GM12892 (cell line): ENCODE results near the gene ANKRD11.

Experiments used
- POLR2A ChIP-seq: IDR thresholded peaks from 2 replicates; pipeline ENCODE4 v1.6.1; 2011; ENCODE audit warnings: low read depth, low read length, control low read depth
- POLR2AphosphoS5 ChIP-seq: IDR thresholded peaks from 2 replicates; pipeline ENCODE4 v1.6.1; 2011; ENCODE audit warnings: low read depth, low read length, control low read depth
- TAF1 ChIP-seq: IDR thresholded peaks from 2 replicates; pipeline ENCODE4 v1.6.1; 2011; ENCODE audit warnings: low read depth, mild to moderate bottlenecking, control low read depth, low read length, borderline replicate concordance

GRCh38 chr16:89242795-89243200 is 247.6 kb downstream of the ANKRD11 start:
- TF ChIP-seq POLR2AphosphoS5 = no peak
- TF ChIP-seq POLR2A = no peak
- TF ChIP-seq TAF1 = no peak
